GM23338 (cell line): Measurements from ENCODE around the gene SERPINB6. TPM values are rescaled to one million over a fixed set of nuclear protein-coding genes. Genes with fewer than 3 reads are reported as not detected.

Source experiments
- ATAC-seq: fragments of 200-7000 bp; cut with Tn5 transposase; 3 replicates; pipeline ENCODE4 v1.9.1; 2020
- DNase-seq: peaks from one replicate; pipeline ENCODE4 v3.0.0-alpha.2; 2015; ENCODE audit warnings: low spot score
- H2AFZ ChIP-seq: fragments of 200-600 bp; sonication (generic); 2 replicates; pipeline ENCODE4 v1.8.0; 2016; ENCODE audit warnings: antibody characterized with exemption, mild to moderate bottlenecking, moderate library complexity
- H3F3A ChIP-seq: fragments of 200-600 bp; sonication (generic); replicated peaks from 2 replicates; pipeline ENCODE4 v1.8.0; 2017; ENCODE audit warnings: antibody characterized with exemption, mixed run types, low read depth
- H3K27ac ChIP-seq: fragments of 200-600 bp; sonication (generic); 2 replicates; pipeline ENCODE4 v1.6.1; 2016; ENCODE audit warnings: low read depth
- H3K27me3 ChIP-seq: fragments of 200-600 bp; sonication (generic); 2 replicates; pipeline ENCODE4 v1.8.0; 2016; ENCODE audit warnings: mild to moderate bottlenecking, mixed run types, moderate library complexity; ENCODE audit not compliant: insufficient read depth
- H3K36me3 ChIP-seq: fragments of 200-600 bp; sonication (generic); 2 replicates; pipeline ENCODE4 v1.8.0; 2016; ENCODE audit warnings: mild to moderate bottlenecking; ENCODE audit not compliant: insufficient read depth
- H3K4me1 ChIP-seq: fragments of 200-600 bp; sonication (generic); 2 replicates; pipeline ENCODE4 v1.8.0; 2016; ENCODE audit warnings: mild to moderate bottlenecking, moderate library complexity; ENCODE audit not compliant: insufficient read depth
- H3K4me2 ChIP-seq: fragments of 200-600 bp; sonication (generic); 2 replicates; pipeline ENCODE4 v1.7.1; 2017; ENCODE audit warnings: mixed run types
- H3K4me3 ChIP-seq: fragments of 200-600 bp; sonication (generic); 2 replicates; pipeline ENCODE4 v1.6.1; 2016; ENCODE audit warnings: mixed run types
- H3K79me2 ChIP-seq: fragments of 200-600 bp; sonication (generic); replicated peaks from 2 replicates; pipeline ENCODE4 v1.8.0; 2017; ENCODE audit warnings: mild to moderate bottlenecking; ENCODE audit not compliant: insufficient read depth
- H3K9me2 ChIP-seq: fragments of 200-600 bp; sonication (generic); 2 replicates; pipeline ENCODE4 v1.8.0; 2017; ENCODE audit not compliant: insufficient read depth
- H4K20me1 ChIP-seq: fragments of 200-600 bp; sonication (generic); replicated peaks from 2 replicates; pipeline ENCODE4 v1.8.0; 2017; ENCODE audit warnings: mild to moderate bottlenecking; ENCODE audit not compliant: insufficient read depth
- H3K27ac Mint-ChIP-seq: 2 replicates; pipeline ENCODE4 v1.8.0; 2020; ENCODE audit warnings: inconsistent platforms, mild to moderate bottlenecking, moderate library complexity, mixed read lengths
- H3K27me3 Mint-ChIP-seq: 3 replicates; pipeline ENCODE4 v1.8.0; 2022; ENCODE audit warnings: low read depth, mild to moderate bottlenecking, moderate library complexity, mixed read lengths, inconsistent platforms; ENCODE audit not compliant: insufficient read depth, poor library complexity
- H3K36me3 Mint-ChIP-seq: 3 replicates; pipeline ENCODE4 v1.8.0; 2021; ENCODE audit warnings: low read depth, mild to moderate bottlenecking, inconsistent platforms, moderate library complexity, mixed read lengths
- H3K4me1 Mint-ChIP-seq: 3 replicates; pipeline ENCODE4 v1.8.0; 2020; ENCODE audit warnings: mild to moderate bottlenecking, inconsistent platforms, mixed read lengths
- H3K4me3 Mint-ChIP-seq: 3 replicates; pipeline ENCODE4 v1.8.0; 2021; ENCODE audit warnings: moderate library complexity, mild to moderate bottlenecking, inconsistent platforms, mixed read lengths
- H3K9me3 Mint-ChIP-seq: 3 replicates; pipeline ENCODE4 v1.8.0; 2020; ENCODE audit warnings: moderate library complexity, mild to moderate bottlenecking, inconsistent platforms, mixed read lengths
- CREB1 ChIP-seq: fragments of 250-450 bp; sonication (Bioruptor Pico); IDR thresholded peaks from 2 replicates; pipeline ENCODE4 v1.5.0; 2020; ENCODE audit warnings: low read depth, mild to moderate bottlenecking, moderate library complexity
- CTCF ChIP-seq, 2 experiments: fragments of 200-600 bp in 1 of 2; sonication (generic) in 1 of 2; conservative IDR thresholded peaks; 2 replicates each; pipeline versions ENCODE4 v1.5.1 to v1.6.1; 2016 to 2017; ENCODE audit warnings: antibody characterized with exemption in 2 of 2, low read depth in 2 of 2, mild to moderate bottlenecking in 2 of 2, moderate library complexity in 1 of 2
- EZH2 ChIP-seq: fragments of 200-600 bp; sonication (generic); IDR thresholded peaks from one replicate; pipeline ENCODE4 v1.8.0; 2017; ENCODE audit warnings: antibody characterized with exemption, mild to moderate bottlenecking, low read depth; ENCODE audit not compliant: unreplicated experiment
- POLR2AphosphoS5 ChIP-seq: IDR thresholded peaks from 2 replicates; pipeline ENCODE4 v1.6.1; 2016; ENCODE audit warnings: antibody characterized with exemption, low read depth
- STAT1 ChIP-seq: IDR thresholded peaks from one replicate; pipeline ENCODE4 v1.6.1; 2016; ENCODE audit warnings: antibody characterized with exemption; ENCODE audit not compliant: unreplicated experiment
- ZNF114 ChIP-seq: fragments of 250-450 bp; sonication (Bioruptor Pico); IDR thresholded peaks from 2 replicates; pipeline ENCODE4 v1.5.0; 2020; ENCODE audit warnings: mild to moderate bottlenecking, moderate library complexity
- ZNF331 ChIP-seq: fragments of 250-450 bp; sonication (Bioruptor Pico); IDR thresholded peaks from 2 replicates; pipeline ENCODE4 v1.5.0; 2020; ENCODE audit warnings: low read depth, mild to moderate bottlenecking, moderate library complexity
- ZNF462 ChIP-seq: fragments of 250-450 bp; sonication (Bioruptor Pico); IDR thresholded peaks from 2 replicates; pipeline ENCODE4 v1.5.0; 2020; ENCODE audit warnings: mild to moderate bottlenecking, moderate library complexity
- polyA plus RNA-seq: library from polyadenylated mRNA; unstranded; fragments of >200 nt; fragmentation: Nextera tagmentation; extraction: Ambion mirVana; gene quantifications from 2 replicates; pipeline ENCODE4 v1.2.1, GENCODE V29; 2016
- total RNA-seq: library from RNA; depleted of rRNA; stranded (reverse); fragments of >200 nt; shearing (Covaris generic); gene quantifications from 2 replicates; pipeline ENCODE4 v1.2.3, GENCODE V29; 2014
- TF ChIP-seq, protein P1 (sequence below): IDR thresholded peaks from one replicate; pipeline ENCODE4 v1.6.1; 2018; ENCODE audit warnings: antibody characterized with exemption; ENCODE audit not compliant: unreplicated experiment

Gene SERPINB6
- total and polyA plus RNA-seq, 2 experiments from 2014 or later, result 25.9 to 38.5 TPM

DNA sequence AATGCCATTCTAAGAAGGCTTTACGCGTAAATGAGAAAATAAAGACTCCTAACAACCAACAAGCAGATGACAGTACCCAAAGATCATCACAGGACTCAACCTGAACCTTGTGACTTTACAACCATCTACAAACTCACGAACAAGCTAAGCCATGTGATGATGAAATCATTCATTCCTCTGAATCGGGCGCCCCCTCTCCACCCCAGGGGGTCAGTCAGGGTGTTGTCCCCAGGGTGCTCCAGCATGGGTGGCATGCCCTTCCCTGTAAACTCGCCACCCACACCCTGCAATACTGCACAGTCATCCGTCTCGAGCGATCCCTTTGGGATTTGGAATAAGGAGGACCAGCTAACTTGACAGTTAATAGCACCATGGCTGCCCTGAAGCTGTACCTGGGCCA lies 12.6 kb downstream of the SERPINB6 start:
- no peak for TF ChIP-seq STAT1
- no peak for TF ChIP-seq CTCF (conservative IDR thresholded peaks at IDR 0.05; ENCODE audit: low read depth in 2 of 2)
- TF ChIP-seq ZNF331 (CRISPR knock-in tag), result no peak
- no peak for TF ChIP-seq ZNF114
- TF ChIP-seq ZNF462, result no peak
- TF ChIP-seq EZH2, result no peak
- no peak for TF ChIP-seq POLR2AphosphoS5
- TF ChIP-seq, protein P1, sequence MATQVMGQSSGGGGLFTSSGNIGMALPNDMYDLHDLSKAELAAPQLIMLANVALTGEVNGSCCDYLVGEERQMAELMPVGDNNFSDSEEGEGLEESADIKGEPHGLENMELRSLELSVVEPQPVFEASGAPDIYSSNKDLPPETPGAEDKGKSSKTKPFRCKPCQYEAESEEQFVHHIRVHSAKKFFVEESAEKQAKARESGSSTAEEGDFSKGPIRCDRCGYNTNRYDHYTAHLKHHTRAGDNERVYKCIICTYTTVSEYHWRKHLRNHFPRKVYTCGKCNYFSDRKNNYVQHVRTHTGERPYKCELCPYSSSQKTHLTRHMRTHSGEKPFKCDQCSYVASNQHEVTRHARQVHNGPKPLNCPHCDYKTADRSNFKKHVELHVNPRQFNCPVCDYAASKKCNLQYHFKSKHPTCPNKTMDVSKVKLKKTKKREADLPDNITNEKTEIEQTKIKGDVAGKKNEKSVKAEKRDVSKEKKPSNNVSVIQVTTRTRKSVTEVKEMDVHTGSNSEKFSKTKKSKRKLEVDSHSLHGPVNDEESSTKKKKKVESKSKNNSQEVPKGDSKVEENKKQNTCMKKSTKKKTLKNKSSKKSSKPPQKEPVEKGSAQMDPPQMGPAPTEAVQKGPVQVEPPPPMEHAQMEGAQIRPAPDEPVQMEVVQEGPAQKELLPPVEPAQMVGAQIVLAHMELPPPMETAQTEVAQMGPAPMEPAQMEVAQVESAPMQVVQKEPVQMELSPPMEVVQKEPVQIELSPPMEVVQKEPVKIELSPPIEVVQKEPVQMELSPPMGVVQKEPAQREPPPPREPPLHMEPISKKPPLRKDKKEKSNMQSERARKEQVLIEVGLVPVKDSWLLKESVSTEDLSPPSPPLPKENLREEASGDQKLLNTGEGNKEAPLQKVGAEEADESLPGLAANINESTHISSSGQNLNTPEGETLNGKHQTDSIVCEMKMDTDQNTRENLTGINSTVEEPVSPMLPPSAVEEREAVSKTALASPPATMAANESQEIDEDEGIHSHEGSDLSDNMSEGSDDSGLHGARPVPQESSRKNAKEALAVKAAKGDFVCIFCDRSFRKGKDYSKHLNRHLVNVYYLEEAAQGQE, result no peak
- TF ChIP-seq CREB1, result no peak
- Histone ChIP-seq H3K27ac (no peak overlapping the region), H2AFZ (no peak overlapping the region), H3K27me3 (no peaks in the 10 kb centered on the region), H3K9me2 (no peaks in the 10 kb centered on the region), H3K36me3 (no peaks in the 10 kb centered on the region), H3F3A (peaks cover 17% of the 10 kb centered on the region), H3K4me2 (no peak overlapping the region), H4K20me1 (no peaks in the 10 kb centered on the region), H3K4me1 (peaks cover 38% of the 10 kb centered on the region), H3K79me2 (no peaks in the 10 kb centered on the region), H3K4me3 (no peak overlapping the region)
- H3K27ac Mint-ChIP-seq, result no peak overlapping the region
- DNase-seq (no peak), ATAC-seq (no peak)
- H3K36me3 Mint-ChIP-seq, result no peaks in the 10 kb centered on the region
- peaks cover 3% of the 10 kb centered on the region for H3K27me3 Mint-ChIP-seq
- H3K4me3 Mint-ChIP-seq, result no peak overlapping the region
- H3K4me1 Mint-ChIP-seq, result peaks cover 41% of the 10 kb centered on the region
- no peaks in the 10 kb centered on the region for H3K9me3 Mint-ChIP-seq
